Activated T-cell treated with anti-CD3 and anti-CD28 coated beads, Interleukin-2, amount 50 U/mL, for 4 hours (primary cell): ENCODE data around the gene RNF144B. TPM values are rescaled to one million over a fixed set of nuclear protein-coding genes. Genes with fewer than 3 reads are reported as not detected.

Experiments used
- ATAC-seq, 2 donors: fragments of 200-7000 bp; cut with Tn5 transposase; one replicate each; pipeline ENCODE4 v1.10.0; 2021
- DNase-seq: peaks from one replicate; pipeline ENCODE4 v3.0.0-alpha.2; 2020
- H3K27me3 Mint-ChIP-seq: one replicate; pipeline ENCODE4 v1.8.0; 2021; ENCODE audit warnings: low read depth, mixed read lengths
- H3K36me3 Mint-ChIP-seq: one replicate; pipeline ENCODE4 v1.8.0; 2022; ENCODE audit warnings: mixed read lengths; ENCODE audit not compliant: insufficient read depth
- H3K4me1 Mint-ChIP-seq: one replicate; pipeline ENCODE4 v1.8.0; 2021; ENCODE audit warnings: low read depth, mixed read lengths
- H3K4me3 Mint-ChIP-seq: one replicate; pipeline ENCODE4 v1.8.0; 2021; ENCODE audit warnings: mild to moderate bottlenecking, moderate library complexity, mixed read lengths
- H3K9me3 Mint-ChIP-seq: one replicate; pipeline ENCODE4 v1.8.0; 2021; ENCODE audit warnings: mixed read lengths
- total RNA-seq, 3 donors: library from RNA; stranded (reverse); gene quantifications; one replicate each; pipeline ENCODE4 v1.2.1, GENCODE V29; 2021

RNF144B gene
- total RNA-seq, 3 donors from 2014 or later: 0.61 to 1.8 (median 1.4) TPM

GRCh38 chr6:18485660-18486435 lies 98.7 kb downstream of the RNF144B start:
- Mint-ChIP-seq H3K4me3 (no peak overlapping the region), H3K27me3 (peaks cover 13% of the 10 kb centered on the region), H3K36me3 (no peaks in the 10 kb centered on the region), H3K4me1 (peaks cover 10% of the 10 kb centered on the region), H3K9me3 (no peaks in the 10 kb centered on the region)
- peak; percentile 63 to 72 for ATAC-seq
- no peak for DNase-seq

GRCh38 chr6:18488004-18488403 lies 100.9 kb downstream of the RNF144B start:
- H3K9me3 Mint-ChIP-seq: no peaks in the 10 kb centered on the region
- no peak for DNase-seq
- H3K4me1 Mint-ChIP-seq: peaks cover 10% of the 10 kb centered on the region
- H3K4me3 Mint-ChIP-seq: no peak overlapping the region
- H3K27me3 Mint-ChIP-seq: peaks cover 12% of the 10 kb centered on the region
- ATAC-seq: no peak
- H3K36me3 Mint-ChIP-seq: no peaks in the 10 kb centered on the region

GRCh38 chr6:18488526-18489270 lies 101.5 kb downstream of the RNF144B start:
- peaks cover 12% of the 10 kb centered on the region for H3K27me3 Mint-ChIP-seq
- no peaks in the 10 kb centered on the region for H3K36me3 Mint-ChIP-seq
- peaks cover 10% of the 10 kb centered on the region for H3K4me1 Mint-ChIP-seq
- no peaks in the 10 kb centered on the region for H3K9me3 Mint-ChIP-seq
- DNase-seq: no peak
- no peak for ATAC-seq
- no peak overlapping the region for H3K4me3 Mint-ChIP-seq

- ATAC-seq: no peak
- peaks cover 10% of the 10 kb centered on the region for H3K4me1 Mint-ChIP-seq
Observed at GRCh38 chr6:18489335-18489734, 102.2 kb downstream of the RNF144B start.

GRCh38 chr6:18491308-18492045 lies 104.3 kb downstream of the RNF144B start:
- no peak overlapping the region for H3K4me3 Mint-ChIP-seq
- peaks cover 4% of the 10 kb centered on the region for H3K27me3 Mint-ChIP-seq
- DNase-seq (no peak), ATAC-seq (no peak)
- H3K36me3 Mint-ChIP-seq: no peaks in the 10 kb centered on the region
- no peaks in the 10 kb centered on the region for H3K9me3 Mint-ChIP-seq
- peaks cover under 1% of the 10 kb centered on the region for H3K4me1 Mint-ChIP-seq

More at GRCh38 chr6:18489335-18489734, 102.2 kb downstream of the RNF144B start:
- no peak for DNase-seq
- Mint-ChIP-seq H3K4me3 (no peak overlapping the region), H3K27me3 (peaks cover 12% of the 10 kb centered on the region), H3K9me3 (no peaks in the 10 kb centered on the region), H3K36me3 (no peaks in the 10 kb centered on the region)

GRCh38 chr6:18492972-18493371 lies 105.8 kb downstream of the RNF144B start:
- Mint-ChIP-seq H3K27me3 (peaks cover 4% of the 10 kb centered on the region), H3K4me3 (no peak overlapping the region), H3K9me3 (no peaks in the 10 kb centered on the region), H3K4me1 (no peaks in the 10 kb centered on the region), H3K36me3 (no peaks in the 10 kb centered on the region)
- DNase-seq (no peak), ATAC-seq (no peak)

- no peak for ATAC-seq
- no peaks in the 10 kb centered on the region for H3K9me3 Mint-ChIP-seq
- DNase-seq: no peak
- peaks cover 4% of the 10 kb centered on the region for H3K27me3 Mint-ChIP-seq
- no peaks in the 10 kb centered on the region for H3K36me3 Mint-ChIP-seq
- H3K4me1 Mint-ChIP-seq: no peaks in the 10 kb centered on the region
- no peak overlapping the region for H3K4me3 Mint-ChIP-seq
Observed at GRCh38 chr6:18493382-18493891, 106.3 kb downstream of the RNF144B start.

GRCh38 chr6:18493925-18494324 lies 106.8 kb downstream of the RNF144B start:
- DNase-seq (no peak), ATAC-seq (no peak)
- no peak overlapping the region for H3K4me3 Mint-ChIP-seq
- H3K9me3 Mint-ChIP-seq: no peaks in the 10 kb centered on the region
- no peaks in the 10 kb centered on the region for H3K36me3 Mint-ChIP-seq
- peaks cover 5% of the 10 kb centered on the region for H3K27me3 Mint-ChIP-seq
- H3K4me1 Mint-ChIP-seq: no peaks in the 10 kb centered on the region

GRCh38 chr6:18495236-18495635 lies 108.1 kb downstream of the RNF144B start:
- Mint-ChIP-seq H3K4me3 (no peak overlapping the region), H3K36me3 (no peaks in the 10 kb centered on the region), H3K27me3 (peaks cover 5% of the 10 kb centered on the region), H3K9me3 (no peaks in the 10 kb centered on the region), H3K4me1 (no peaks in the 10 kb centered on the region)
- ATAC-seq: no peak
- no peak for DNase-seq

GRCh38 chr6:18496462-18496861 lies 109.3 kb downstream of the RNF144B start:
- ATAC-seq (no peak), DNase-seq (no peak)
- no peaks in the 10 kb centered on the region for H3K36me3 Mint-ChIP-seq
- H3K4me1 Mint-ChIP-seq: no peaks in the 10 kb centered on the region
- no peak overlapping the region for H3K4me3 Mint-ChIP-seq
- H3K27me3 Mint-ChIP-seq: peaks cover 5% of the 10 kb centered on the region
- H3K9me3 Mint-ChIP-seq: no peaks in the 10 kb centered on the region

GRCh38 chr6:18497006-18497405 lies 109.9 kb downstream of the RNF144B start:
- Mint-ChIP-seq H3K9me3 (no peaks in the 10 kb centered on the region), H3K4me3 (no peak overlapping the region), H3K27me3 (peaks cover 5% of the 10 kb centered on the region), H3K36me3 (no peaks in the 10 kb centered on the region), H3K4me1 (no peaks in the 10 kb centered on the region)
- DNase-seq: no peak
- ATAC-seq: no peak

GRCh38 chr6:18498408-18498807 lies 111.3 kb downstream of the RNF144B start:
- ATAC-seq: no peak
- peaks cover 5% of the 10 kb centered on the region for H3K27me3 Mint-ChIP-seq

GRCh38 chr6:18500921-18501662 lies 113.9 kb downstream of the RNF144B start:
- H3K9me3 Mint-ChIP-seq: no peaks in the 10 kb centered on the region
- no peak for DNase-seq
- no peak for ATAC-seq
- H3K4me1 Mint-ChIP-seq: no peaks in the 10 kb centered on the region
- H3K27me3 Mint-ChIP-seq: peaks cover 3% of the 10 kb centered on the region
- H3K36me3 Mint-ChIP-seq: no peaks in the 10 kb centered on the region
- no peak overlapping the region for H3K4me3 Mint-ChIP-seq

More at GRCh38 chr6:18498408-18498807, 111.3 kb downstream of the RNF144B start:
- no peaks in the 10 kb centered on the region for H3K9me3 Mint-ChIP-seq
- no peak overlapping the region for H3K4me3 Mint-ChIP-seq
- no peak for DNase-seq
- H3K4me1 Mint-ChIP-seq: no peaks in the 10 kb centered on the region
- no peaks in the 10 kb centered on the region for H3K36me3 Mint-ChIP-seq

GRCh38 chr6:18501663-18502013 lies 114.5 kb downstream of the RNF144B start:
- H3K4me3 Mint-ChIP-seq: no peak overlapping the region
- ATAC-seq: peak in 1 of 2 donors; percentile 27
- DNase-seq: no peak
- no peaks in the 10 kb centered on the region for H3K9me3 Mint-ChIP-seq
- H3K36me3 Mint-ChIP-seq: no peaks in the 10 kb centered on the region
- H3K4me1 Mint-ChIP-seq: no peaks in the 10 kb centered on the region
- H3K27me3 Mint-ChIP-seq: peaks cover 3% of the 10 kb centered on the region
